HCT116 (cell line): ENCODE results near the gene SH2D2A. TPM values are rescaled to one million over a fixed set of nuclear protein-coding genes. Genes with fewer than 3 reads are reported as not detected.

Experiments used
- ATAC-seq: fragments of 200-7000 bp; cut with Tn5 transposase; 2 replicates; pipeline ENCODE4 v1.9.1; 2020; ENCODE audit warnings: mild to moderate bottlenecking, moderate library complexity
- BruUV-seq: library from RNA; stranded (reverse); fragments of 400-500 nt; replicated peaks from 2 replicates; lab custom pipeline; 2021; lab: Mats Ljungman, UMichigan
- CTCF ChIA-PET: fragments of 300-600 bp; sonication (Branson Sonifier 250); formaldehyde crosslinking; loops from one replicate; lab custom pipeline; 2021; ENCODE audit warnings: antibody characterized with exemption; lab: Charles Lee
- POLR2A ChIA-PET: fragments of 300-600, 350-600 bp; sonication (Branson Sonifier 250); formaldehyde crosslinking; loops from one replicate; lab custom pipeline; 2021; ENCODE audit warnings: antibody characterized with exemption; lab: Charles Lee
- RAD21 ChIA-PET, 2 experiments: fragments of 300-600 bp; sonication (Branson Sonifier 250); formaldehyde crosslinking; loops; one replicate each; lab custom pipeline; 2023; ENCODE audit warnings: low total read pairs in 2 of 2; ENCODE audit not compliant: uncharacterized antibody in 2 of 2, unreplicated experiment in 2 of 2, low non-redundant PET in 1 of 2; lab: Charles Lee
- DNase-seq: peaks from one replicate; pipeline ENCODE4 v3.0.0-alpha.2; 2010; ENCODE audit warnings: low read depth, low spot score
- H2AFZ ChIP-seq: fragments of 200-600 bp; shearing (Covaris generic), sonication (generic); 2 replicates; pipeline ENCODE4 v1.6.1; 2017; ENCODE audit warnings: low read depth, mixed run types, mixed read lengths, antibody characterized with exemption, low read length; ENCODE audit not compliant: poor library complexity, severe bottlenecking
- H3K27ac ChIP-seq: 2 replicates; pipeline ENCODE4 v1.5.1; 2012; ENCODE audit warnings: low read depth, low read length
- H3K27me3 ChIP-seq: fragments of 200-600 bp; sonication (generic); 2 replicates; pipeline ENCODE4 v1.6.1; 2016; ENCODE audit warnings: mixed run types, low read length, mixed read lengths; ENCODE audit not compliant: insufficient read depth
- H3K36me3 ChIP-seq, 2 experiments: fragments of 200-500 bp in 1 of 2; fragments of 200-600 bp in 1 of 2; sonication (Bioruptor generic) in 1 of 2; sonication (generic) in 1 of 2; 2 replicates each; pipeline versions ENCODE4 v1.5.1 to v1.6.1; 2014 to 2016; ENCODE audit warnings: low read length in 2 of 2, inconsistent platforms in 1 of 2, mixed read lengths in 1 of 2, mixed run types in 1 of 2; ENCODE audit not compliant: insufficient read depth in 2 of 2, control insufficient read depth in 1 of 2
- H3K4me1 ChIP-seq, 2 experiments: fragments of 200-600 bp in 1 of 2; sonication (generic) in 1 of 2; 2 replicates each; pipeline versions ENCODE4 v1.5.1 to v1.6.1; 2012 to 2017; ENCODE audit warnings: low read length in 2 of 2, inconsistent platforms in 1 of 2, mild to moderate bottlenecking in 1 of 2, mixed read lengths in 1 of 2, mixed run types in 1 of 2, moderate library complexity in 1 of 2; ENCODE audit not compliant: insufficient read depth in 2 of 2, control insufficient read depth in 1 of 2
- H3K4me2 ChIP-seq: fragments of 200-600 bp; sonication (generic); 2 replicates; pipeline ENCODE4 v1.6.1; 2017; ENCODE audit warnings: mixed run types, low read length, mixed read lengths
- H3K4me3 ChIP-seq, 2 experiments: fragments of 200-600 bp in 1 of 2; sonication (generic) in 1 of 2; replicated peaks in 1 of 2; 2 replicates each; pipeline ENCODE4 v1.5.1; 2011 to 2016; ENCODE audit warnings: low read length in 2 of 2, control low read depth in 1 of 2, low read depth in 1 of 2, mild to moderate bottlenecking in 1 of 2, mixed read lengths in 1 of 2, mixed run types in 1 of 2
- H3K79me2 ChIP-seq: fragments of 200-600 bp; sonication (generic); 2 replicates; pipeline ENCODE4 v1.6.1; 2017; ENCODE audit warnings: mild to moderate bottlenecking, mixed run types, low read length, moderate library complexity, mixed read lengths; ENCODE audit not compliant: insufficient read depth
- H3K9ac ChIP-seq: fragments of 200-600 bp; sonication (generic); 2 replicates; pipeline ENCODE4 v1.6.1; 2016; ENCODE audit warnings: low read length, mixed read lengths
- H3K9me2 ChIP-seq: fragments of 200-600 bp; sonication (generic), shearing (Covaris generic); 2 replicates; pipeline ENCODE4 v1.6.1; 2017; ENCODE audit warnings: mixed run types, mild to moderate bottlenecking, moderate library complexity; ENCODE audit not compliant: insufficient read depth
- H3K9me3 ChIP-seq, 2 experiments: fragments of 200-500 bp in 1 of 2; fragments of 200-600 bp in 1 of 2; sonication (Bioruptor generic) in 1 of 2; sonication (generic) in 1 of 2; 2 replicates each; pipeline ENCODE4 v1.6.1; 2014 to 2017; ENCODE audit warnings: low read length in 2 of 2, mixed read lengths in 2 of 2, inconsistent platforms in 1 of 2, low read depth in 1 of 2, mild to moderate bottlenecking in 1 of 2, mixed run types in 1 of 2, moderate library complexity in 1 of 2; ENCODE audit not compliant: control insufficient read depth in 1 of 2, insufficient read depth in 1 of 2
- H4K20me1 ChIP-seq: fragments of 200-600 bp; sonication (generic), shearing (Covaris generic); 2 replicates; pipeline ENCODE4 v1.6.1; 2017; ENCODE audit warnings: mixed run types, mild to moderate bottlenecking, moderate library complexity; ENCODE audit not compliant: insufficient read depth
- CBX3 ChIP-seq: IDR thresholded peaks from 2 replicates; pipeline ENCODE4 v1.6.1; 2012; ENCODE audit warnings: low read depth
- ELF1 ChIP-seq: IDR thresholded peaks from 2 replicates; pipeline ENCODE4 v1.6.1; 2012; ENCODE audit warnings: low read depth, borderline replicate concordance
- EZH2 ChIP-seq: fragments of 200-600 bp; sonication (generic); IDR thresholded peaks from 2 replicates; pipeline ENCODE4 v1.6.1; 2017; ENCODE audit warnings: antibody characterized with exemption, mixed run types
- EZH2phosphoT487 ChIP-seq: fragments of 200-600 bp; IDR thresholded peaks from 2 replicates; pipeline ENCODE4 v1.6.1; 2018; ENCODE audit warnings: antibody characterized with exemption, borderline replicate concordance
- JUND ChIP-seq: IDR thresholded peaks from 2 replicates; pipeline ENCODE4 v1.6.1; 2012
- POLR2A ChIP-seq: IDR thresholded peaks from 2 replicates; pipeline ENCODE4 v1.7.0; 2011; ENCODE audit warnings: borderline replicate concordance; ENCODE audit not compliant: insufficient read depth, insufficient read length; ENCODE audit errors: extremely low read depth
- POLR2AphosphoS5 ChIP-seq: IDR thresholded peaks from 2 replicates; pipeline ENCODE4 v1.6.1; 2011; ENCODE audit warnings: mild to moderate bottlenecking, low read depth, low read length, moderate library complexity
- RAD21 ChIP-seq: IDR thresholded peaks from 2 replicates; pipeline ENCODE4 v1.6.1; 2012; ENCODE audit warnings: low read depth, mild to moderate bottlenecking
- SIN3A ChIP-seq: IDR thresholded peaks from 2 replicates; pipeline ENCODE4 v1.6.1; 2012; ENCODE audit warnings: low read depth
- SP1 ChIP-seq: IDR thresholded peaks from 2 replicates; pipeline ENCODE4 v1.6.1; 2012; ENCODE audit warnings: low read depth
- SRF ChIP-seq: IDR thresholded peaks from 2 replicates; pipeline ENCODE4 v1.6.1; 2012; ENCODE audit warnings: low read depth
- TCF7L2 ChIP-seq: IDR thresholded peaks from 2 replicates; pipeline ENCODE4 v1.7.0; 2011; ENCODE audit warnings: borderline replicate concordance, inconsistent platforms; ENCODE audit not compliant: insufficient read depth, insufficient read length; ENCODE audit errors: extremely low read depth
- ZFX ChIP-seq: fragments of 450-650 bp; IDR thresholded peaks from 2 replicates; pipeline ENCODE4 v1.6.1; 2017
- ZNF274 ChIP-seq: fragments of 200-500 bp; sonication (Bioruptor generic); IDR thresholded peaks from 2 replicates; pipeline ENCODE4 v1.6.1; 2014; ENCODE audit warnings: mild to moderate bottlenecking, low read depth, low read length, inconsistent platforms
- intact Hi-C: fragments of 100-400 bp; cut with micrococcal nuclease; formaldehyde crosslinking; loops from 2 replicates; pipeline ENCODE4 v1.10.0; 2022
- total RNA-seq: library from RNA; stranded (reverse); gene quantifications from one replicate; pipeline ENCODE4 v1.2.1, GENCODE V29; 2021; ENCODE audit not compliant: unreplicated experiment
- TF ChIP-seq, protein P1 (sequence below): IDR thresholded peaks from 2 replicates; pipeline ENCODE4 v1.6.1; 2012; ENCODE audit warnings: low read depth
- TF ChIP-seq, protein P2 (sequence below), 3 experiments: fragments of 200-600 bp in 1 of 3; sonication (generic) in 1 of 3; IDR thresholded peaks in 2 of 3; conservative IDR thresholded peaks in 1 of 3; 2 replicates each; pipeline ENCODE4 v1.5.1; 2012 to 2017; ENCODE audit warnings: low read depth in 2 of 3, low read length in 2 of 3, antibody characterized with exemption in 1 of 3, borderline replicate concordance in 1 of 3, control low read depth in 1 of 3, mild to moderate bottlenecking in 1 of 3, mixed read lengths in 1 of 3, mixed run types in 1 of 3, moderate library complexity in 1 of 3; ENCODE audit not compliant: insufficient read depth in 1 of 3
- TF ChIP-seq, protein P3 (sequence below): IDR thresholded peaks from 2 replicates; pipeline ENCODE4 v1.6.1; 2011; ENCODE audit warnings: mild to moderate bottlenecking, low read length, moderate library complexity; ENCODE audit not compliant: insufficient replicate concordance; ENCODE audit errors: extremely low read depth
- TF ChIP-seq, protein P4 (sequence below): IDR thresholded peaks from 2 replicates; pipeline ENCODE4 v1.6.1; 2012

Gene SH2D2A
- total RNA-seq, 1 experiment from 2014 or later, result 4.8 TPM

DNA sequence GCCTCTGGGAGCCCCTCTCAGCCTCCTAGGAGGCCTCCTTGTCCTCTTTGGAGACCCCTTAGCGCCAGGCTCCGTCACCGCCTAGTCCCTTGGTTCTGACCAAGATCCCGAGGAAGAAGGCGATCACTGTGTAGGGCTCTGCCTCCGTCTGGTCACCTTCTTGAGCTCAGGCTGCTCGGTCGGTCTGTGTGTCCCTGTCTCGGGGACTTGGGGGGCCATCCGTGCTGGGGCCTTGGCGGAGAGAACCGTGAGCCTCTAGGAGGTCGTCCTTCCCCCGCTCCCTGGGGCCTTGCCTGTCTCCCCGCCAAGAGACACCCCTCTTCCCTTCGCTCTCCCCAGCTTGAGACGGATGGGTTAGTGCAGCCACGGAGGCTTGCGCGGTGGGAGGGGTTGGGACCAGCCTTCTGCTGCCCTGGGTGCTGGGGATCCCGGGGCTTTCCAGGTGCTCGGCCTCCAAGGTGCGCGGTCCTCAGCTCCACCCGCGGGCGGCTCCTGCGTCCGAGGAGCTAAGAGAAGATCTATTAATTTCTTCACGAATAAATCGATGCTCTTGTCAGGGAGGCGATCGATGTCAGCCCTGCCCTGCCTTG lies 43.0 kb upstream of the SH2D2A start:
- H3K9ac ChIP-seq, result no peak overlapping the region
- POLR2A ChIA-PET, result interaction anchor here (1.2 to 1.8 kb wide), 6 partner anchors 93 to 198 kb away, joined by 3 to 10 read pairs (median 4); partner anchors contain the start of genes ISG20L2, METTL25B, MRPL24 and PRCC
- H3K4me1 ChIP-seq, result peaks cover 4 to 17% of the 10 kb centered on the region in 2 experiments; a peak in 3 of 4 replicates
- RAD21 ChIA-PET, result interaction anchor here (0.5 to 2.7 kb wide), 8 partner anchors 46 to 246 kb away, joined by 3 to 23 read pairs (median 6); partner anchors contain the start of gene NES (in 1 of the 2)
- no peaks in the 10 kb centered on the region for H3K9me2 ChIP-seq
- peak overlapping the region; percentile 30 to 55 for H3K4me3 ChIP-seq
- ATAC-seq (peak; percentile 35), DNase-seq (no peak)
- BruUV-seq, result no TSS peak
- no peaks in the 10 kb centered on the region for H3K9me3 ChIP-seq
- TF ChIP-seq, protein P1, sequence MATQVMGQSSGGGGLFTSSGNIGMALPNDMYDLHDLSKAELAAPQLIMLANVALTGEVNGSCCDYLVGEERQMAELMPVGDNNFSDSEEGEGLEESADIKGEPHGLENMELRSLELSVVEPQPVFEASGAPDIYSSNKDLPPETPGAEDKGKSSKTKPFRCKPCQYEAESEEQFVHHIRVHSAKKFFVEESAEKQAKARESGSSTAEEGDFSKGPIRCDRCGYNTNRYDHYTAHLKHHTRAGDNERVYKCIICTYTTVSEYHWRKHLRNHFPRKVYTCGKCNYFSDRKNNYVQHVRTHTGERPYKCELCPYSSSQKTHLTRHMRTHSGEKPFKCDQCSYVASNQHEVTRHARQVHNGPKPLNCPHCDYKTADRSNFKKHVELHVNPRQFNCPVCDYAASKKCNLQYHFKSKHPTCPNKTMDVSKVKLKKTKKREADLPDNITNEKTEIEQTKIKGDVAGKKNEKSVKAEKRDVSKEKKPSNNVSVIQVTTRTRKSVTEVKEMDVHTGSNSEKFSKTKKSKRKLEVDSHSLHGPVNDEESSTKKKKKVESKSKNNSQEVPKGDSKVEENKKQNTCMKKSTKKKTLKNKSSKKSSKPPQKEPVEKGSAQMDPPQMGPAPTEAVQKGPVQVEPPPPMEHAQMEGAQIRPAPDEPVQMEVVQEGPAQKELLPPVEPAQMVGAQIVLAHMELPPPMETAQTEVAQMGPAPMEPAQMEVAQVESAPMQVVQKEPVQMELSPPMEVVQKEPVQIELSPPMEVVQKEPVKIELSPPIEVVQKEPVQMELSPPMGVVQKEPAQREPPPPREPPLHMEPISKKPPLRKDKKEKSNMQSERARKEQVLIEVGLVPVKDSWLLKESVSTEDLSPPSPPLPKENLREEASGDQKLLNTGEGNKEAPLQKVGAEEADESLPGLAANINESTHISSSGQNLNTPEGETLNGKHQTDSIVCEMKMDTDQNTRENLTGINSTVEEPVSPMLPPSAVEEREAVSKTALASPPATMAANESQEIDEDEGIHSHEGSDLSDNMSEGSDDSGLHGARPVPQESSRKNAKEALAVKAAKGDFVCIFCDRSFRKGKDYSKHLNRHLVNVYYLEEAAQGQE, result no peak
- TF ChIP-seq, protein P2, sequence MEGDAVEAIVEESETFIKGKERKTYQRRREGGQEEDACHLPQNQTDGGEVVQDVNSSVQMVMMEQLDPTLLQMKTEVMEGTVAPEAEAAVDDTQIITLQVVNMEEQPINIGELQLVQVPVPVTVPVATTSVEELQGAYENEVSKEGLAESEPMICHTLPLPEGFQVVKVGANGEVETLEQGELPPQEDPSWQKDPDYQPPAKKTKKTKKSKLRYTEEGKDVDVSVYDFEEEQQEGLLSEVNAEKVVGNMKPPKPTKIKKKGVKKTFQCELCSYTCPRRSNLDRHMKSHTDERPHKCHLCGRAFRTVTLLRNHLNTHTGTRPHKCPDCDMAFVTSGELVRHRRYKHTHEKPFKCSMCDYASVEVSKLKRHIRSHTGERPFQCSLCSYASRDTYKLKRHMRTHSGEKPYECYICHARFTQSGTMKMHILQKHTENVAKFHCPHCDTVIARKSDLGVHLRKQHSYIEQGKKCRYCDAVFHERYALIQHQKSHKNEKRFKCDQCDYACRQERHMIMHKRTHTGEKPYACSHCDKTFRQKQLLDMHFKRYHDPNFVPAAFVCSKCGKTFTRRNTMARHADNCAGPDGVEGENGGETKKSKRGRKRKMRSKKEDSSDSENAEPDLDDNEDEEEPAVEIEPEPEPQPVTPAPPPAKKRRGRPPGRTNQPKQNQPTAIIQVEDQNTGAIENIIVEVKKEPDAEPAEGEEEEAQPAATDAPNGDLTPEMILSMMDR (IDR thresholded peaks at IDR 0.05 in 2 of 3, conservative IDR thresholded peaks at IDR 0.05 in 1 of 3; ENCODE audit: borderline replicate concordance in 1 of 3, insufficient read depth in 1 of 3, low read depth in 2 of 3, low read length in 2 of 3), result no peak
- no peak for TF ChIP-seq SIN3A
- TF ChIP-seq EZH2phosphoT487, result no peak
- TF ChIP-seq RAD21, result no peak
- TF ChIP-seq, protein P3, sequence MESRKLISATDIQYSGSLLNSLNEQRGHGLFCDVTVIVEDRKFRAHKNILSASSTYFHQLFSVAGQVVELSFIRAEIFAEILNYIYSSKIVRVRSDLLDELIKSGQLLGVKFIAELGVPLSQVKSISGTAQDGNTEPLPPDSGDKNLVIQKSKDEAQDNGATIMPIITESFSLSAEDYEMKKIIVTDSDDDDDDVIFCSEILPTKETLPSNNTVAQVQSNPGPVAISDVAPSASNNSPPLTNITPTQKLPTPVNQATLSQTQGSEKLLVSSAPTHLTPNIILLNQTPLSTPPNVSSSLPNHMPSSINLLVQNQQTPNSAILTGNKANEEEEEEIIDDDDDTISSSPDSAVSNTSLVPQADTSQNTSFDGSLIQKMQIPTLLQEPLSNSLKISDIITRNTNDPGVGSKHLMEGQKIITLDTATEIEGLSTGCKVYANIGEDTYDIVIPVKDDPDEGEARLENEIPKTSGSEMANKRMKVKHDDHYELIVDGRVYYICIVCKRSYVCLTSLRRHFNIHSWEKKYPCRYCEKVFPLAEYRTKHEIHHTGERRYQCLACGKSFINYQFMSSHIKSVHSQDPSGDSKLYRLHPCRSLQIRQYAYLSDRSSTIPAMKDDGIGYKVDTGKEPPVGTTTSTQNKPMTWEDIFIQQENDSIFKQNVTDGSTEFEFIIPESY, result no peak
- TF ChIP-seq EZH2, result no peak
- TF ChIP-seq ELF1, result no peak
- TF ChIP-seq ZFX, result no peak
- TF ChIP-seq CBX3, result no peak
- TF ChIP-seq SRF, result no peak
- TF ChIP-seq POLR2AphosphoS5, result no peak
- no peak for TF ChIP-seq JUND
- TF ChIP-seq POLR2A, result no peak
- TF ChIP-seq, protein P4, sequence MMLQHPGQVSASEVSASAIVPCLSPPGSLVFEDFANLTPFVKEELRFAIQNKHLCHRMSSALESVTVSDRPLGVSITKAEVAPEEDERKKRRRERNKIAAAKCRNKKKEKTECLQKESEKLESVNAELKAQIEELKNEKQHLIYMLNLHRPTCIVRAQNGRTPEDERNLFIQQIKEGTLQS, result no peak
- TF ChIP-seq ZNF274, result no peak
- TF ChIP-seq SP1, result no peak
- TF ChIP-seq TCF7L2, result no peak
- TF ChIP-seq, all 23 proteins: peak for 0
- intact Hi-C loops, result loop anchor here (1.0 kb wide), 3 partner anchors 62 to 170 kb away; no protein-coding TSS in a partner anchor
- Histone ChIP-seq H3K36me3 (no peaks in the 10 kb centered on the region), H4K20me1 (no peaks in the 10 kb centered on the region), H3K27me3 (peaks cover 3% of the 10 kb centered on the region; the same call in 1 of the 2 replicates), H2AFZ (no peak overlapping the region), H3K4me2 (peak overlapping the region; percentile 93), H3K27ac (no peak overlapping the region), H3K79me2 (no peaks in the 10 kb centered on the region)
- CTCF ChIA-PET, result interaction anchor here (0.9 to 6.5 kb wide), 24 partner anchors 11 to 240 kb away, joined by 3 to 136 read pairs (median 6); partner anchors contain the start of genes CRABP2, HAPLN2, ISG20L2 and METTL25B
